WTC11 (cell line): Measurements from ENCODE around the gene TMEM239. TPM values are rescaled to one million over a fixed set of nuclear protein-coding genes. Genes with fewer than 3 reads are reported as not detected.

ENCODE experiments used
- ATAC-seq: fragments of 200-7000 bp; cut with Tn5 transposase; 2 replicates; pipeline ENCODE4 v1.10.0; 2021; ENCODE audit warnings: mild to moderate bottlenecking, moderate library complexity
- CTCF ChIA-PET: fragments of 300-600 bp; sonication (Branson Sonifier 250); formaldehyde crosslinking; loops from one replicate; lab custom pipeline; 2021; ENCODE audit warnings: antibody characterized with exemption; lab: Charles Lee
- POLR2A ChIA-PET: fragments of 350-600 bp; sonication (Branson Sonifier 250); formaldehyde crosslinking; loops from one replicate; lab custom pipeline; 2021; ENCODE audit warnings: antibody characterized with exemption; lab: Charles Lee
- DNase-seq: peaks from one replicate; pipeline ENCODE4 v3.0.0; 2021; ENCODE audit warnings: low spot score
- H3K27ac Mint-ChIP-seq: 2 replicates; pipeline ENCODE4 v1.8.0; 2021; ENCODE audit warnings: mixed read lengths
- H3K27me3 Mint-ChIP-seq: 2 replicates; pipeline ENCODE4 v1.8.0; 2021; ENCODE audit warnings: low read depth, mild to moderate bottlenecking, moderate library complexity, mixed read lengths
- H3K36me3 Mint-ChIP-seq: 2 replicates; pipeline ENCODE4 v1.8.0; 2021; ENCODE audit warnings: mixed read lengths
- H3K4me1 Mint-ChIP-seq: 2 replicates; pipeline ENCODE4 v1.8.0; 2022; ENCODE audit warnings: mixed read lengths
- H3K4me3 Mint-ChIP-seq: 2 replicates; pipeline ENCODE4 v1.8.0; 2021; ENCODE audit warnings: mild to moderate bottlenecking, moderate library complexity, mixed read lengths
- H3K9me3 Mint-ChIP-seq: 2 replicates; pipeline ENCODE4 v1.8.0; 2021; ENCODE audit warnings: mixed read lengths
- CREB1 ChIP-seq: sonication (generic); formaldehyde crosslinking; IDR thresholded peaks from 2 replicates; pipeline ENCODE4 v1.8.0; 2023; ENCODE audit warnings: mild to moderate bottlenecking, missing genetic modification reagents
- GABPB1 ChIP-seq: sonication (generic); formaldehyde crosslinking; IDR thresholded peaks from 2 replicates; pipeline ENCODE4 v1.8.1; 2023; ENCODE audit warnings: mild to moderate bottlenecking, missing genetic modification reagents
- GRHL2 ChIP-seq: fragments of 250-450 bp; sonication (Bioruptor Pico); IDR thresholded peaks from 2 replicates; pipeline ENCODE4 v1.8.0; 2022; ENCODE audit warnings: mild to moderate bottlenecking, moderate library complexity; ENCODE audit not compliant: insufficient replicate concordance, severe bottlenecking
- NFYB ChIP-seq: sonication (generic); formaldehyde crosslinking; conservative IDR thresholded peaks from 2 replicates; pipeline ENCODE4 v1.8.0; 2022; ENCODE audit warnings: low read depth, missing genetic modification reagents
- NR2C2 ChIP-seq: sonication (generic); formaldehyde crosslinking; IDR thresholded peaks from 2 replicates; pipeline ENCODE4 v1.8.0; 2022; ENCODE audit warnings: mild to moderate bottlenecking, missing genetic modification reagents
- SMAD3 ChIP-seq: sonication (generic); formaldehyde crosslinking; IDR thresholded peaks from 2 replicates; pipeline ENCODE4 v1.8.0; 2022; ENCODE audit warnings: missing genetic modification reagents, mild to moderate bottlenecking, borderline replicate concordance
- TEAD1 ChIP-seq: sonication (generic); formaldehyde crosslinking; IDR thresholded peaks from 2 replicates; pipeline ENCODE4 v1.8.0; 2022; ENCODE audit warnings: mild to moderate bottlenecking, missing genetic modification reagents
- TP53 ChIP-seq: sonication (generic); formaldehyde crosslinking; IDR thresholded peaks from 2 replicates; pipeline ENCODE4 v1.8.1; 2023; ENCODE audit warnings: mild to moderate bottlenecking, missing genetic modification reagents
- ZNF219 ChIP-seq: sonication (generic); formaldehyde crosslinking; IDR thresholded peaks from 2 replicates; pipeline ENCODE4 v1.8.0; 2023; ENCODE audit warnings: missing genetic modification reagents, mild to moderate bottlenecking, borderline replicate concordance
- ZNF232 ChIP-seq: sonication (generic); formaldehyde crosslinking; IDR thresholded peaks from 2 replicates; pipeline ENCODE4 v1.8.0; 2022; ENCODE audit warnings: mild to moderate bottlenecking, missing genetic modification reagents
- ZNF263 ChIP-seq: sonication (generic); formaldehyde crosslinking; IDR thresholded peaks from 2 replicates; pipeline ENCODE4 v1.8.1; 2022; ENCODE audit warnings: low read depth, mild to moderate bottlenecking, moderate library complexity, missing genetic modification reagents
- total RNA-seq: library from RNA; stranded (reverse); gene quantifications from 3 replicates; pipeline ENCODE4 v1.2.3, GENCODE V29; 2021
- TF ChIP-seq, protein P1 (sequence below): sonication (generic); formaldehyde crosslinking; IDR thresholded peaks from 2 replicates; pipeline ENCODE4 v1.8.0; 2023; ENCODE audit warnings: missing genetic modification reagents
- TF ChIP-seq, protein P2 (sequence below): sonication (generic); formaldehyde crosslinking; IDR thresholded peaks from 2 replicates; pipeline ENCODE4 v1.8.1; 2022; ENCODE audit warnings: missing genetic modification reagents, borderline replicate concordance
- TF ChIP-seq, protein P3 (sequence below): fragments of 200-600 bp; IDR thresholded peaks from 2 replicates; pipeline ENCODE4 v1.8.0; 2022; ENCODE audit warnings: antibody characterized with exemption
- TF ChIP-seq, protein P4 (sequence below): sonication (generic); formaldehyde crosslinking; IDR thresholded peaks from 2 replicates; pipeline ENCODE4 v1.8.1; 2023; ENCODE audit warnings: mild to moderate bottlenecking, moderate library complexity, missing genetic modification reagents
- TF ChIP-seq, protein P5 (sequence below): sonication (generic); formaldehyde crosslinking; IDR thresholded peaks from 2 replicates; pipeline ENCODE4 v1.8.1; 2023; ENCODE audit warnings: mild to moderate bottlenecking, missing genetic modification reagents
- TF ChIP-seq, protein P6 (sequence below): sonication (generic); formaldehyde crosslinking; IDR thresholded peaks from 2 replicates; pipeline ENCODE4 v1.8.1; 2023; ENCODE audit warnings: mild to moderate bottlenecking, missing genetic modification reagents

The TMEM239 gene
- total RNA-seq, 1 experiment from 2014 or later, result not detected

DNA sequence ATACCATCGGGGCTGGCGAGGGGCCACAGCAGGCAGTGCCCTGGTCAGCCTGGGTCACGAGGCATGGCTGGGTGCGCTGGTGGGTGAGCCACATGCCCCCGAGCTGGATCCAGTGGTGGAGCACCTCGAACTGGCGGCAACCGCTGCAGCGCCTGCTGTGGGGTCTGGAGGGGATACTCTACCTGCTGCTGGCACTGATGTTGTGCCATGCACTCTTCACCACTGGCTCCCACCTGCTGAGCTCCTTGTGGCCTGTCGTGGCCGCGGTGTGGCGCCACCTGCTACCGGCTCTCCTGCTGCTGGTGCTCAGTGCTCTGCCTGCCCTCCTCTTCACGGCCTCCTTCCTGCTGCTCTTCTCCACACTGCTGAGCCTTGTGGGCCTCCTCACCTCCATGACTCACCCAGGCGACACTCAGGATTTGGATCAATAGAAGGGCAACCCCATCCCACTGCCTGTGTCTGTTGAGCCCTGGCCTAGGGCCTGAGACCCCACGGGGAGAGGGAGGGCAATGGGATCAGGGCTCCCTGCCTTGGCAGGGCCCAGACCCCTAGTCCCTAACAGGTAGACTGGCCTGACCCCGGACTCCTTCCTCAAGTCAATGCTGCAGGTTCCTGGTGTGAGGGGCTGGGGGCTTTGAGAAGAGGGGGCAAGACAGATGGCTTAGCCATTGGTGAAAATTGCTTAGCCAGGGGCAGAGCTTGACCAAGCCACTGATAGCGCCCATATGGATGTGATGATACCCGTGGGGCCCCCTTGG lies 598 bp downstream of the TMEM239 start:
- ATAC-seq, result peak; percentile 18
- CTCF ChIA-PET, result interaction anchor here (0.6 to 1.7 kb wide), 16 partner anchors 10 to 1395 kb away, joined by 3 to 16 read pairs (median 4); partner anchors contain the start of genes CPXM1, PCED1A and VPS16
- no peak overlapping the region for H3K27ac Mint-ChIP-seq

DNA sequence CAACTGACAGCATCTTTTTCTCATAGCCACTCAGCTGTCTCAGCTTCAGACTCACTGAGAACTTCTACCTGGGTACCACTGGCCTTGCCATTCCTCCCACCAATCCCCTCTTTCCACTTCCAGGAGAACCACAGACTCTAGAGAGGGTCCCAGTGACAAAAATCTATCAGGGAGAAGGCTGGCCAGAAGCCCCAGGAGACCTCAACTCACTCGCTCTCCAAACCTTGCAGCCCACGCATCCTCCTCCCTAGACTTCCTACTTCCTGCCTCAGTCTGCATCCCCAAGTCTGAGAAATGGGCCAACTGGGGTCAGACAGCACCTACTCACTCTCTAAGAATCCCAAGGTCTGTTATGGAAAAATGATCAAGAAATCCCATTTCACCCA lies 1.2 kb downstream of the TMEM239 start:
- Mint-ChIP-seq H3K9me3 (peaks cover 8% of the 10 kb centered on the region), H3K4me1 (peaks cover 15% of the 10 kb centered on the region), H3K4me3 (no peak overlapping the region), H3K27me3 (peaks cover 60% of the 10 kb centered on the region), H3K36me3 (no peaks in the 10 kb centered on the region), H3K27ac (no peak overlapping the region)
- no peak for DNase-seq
- ATAC-seq, result no peak
- TF ChIP-seq ZNF219 (CRISPR knock-in tag) (no peak), NR2C2 (CRISPR knock-in tag) (no peak), CREB1 (CRISPR knock-in tag) (no peak), ZNF232 (CRISPR knock-in tag) (no peak), SMAD3 (no peak), NFYB (no peak)
- TF ChIP-seq, protein P1, sequence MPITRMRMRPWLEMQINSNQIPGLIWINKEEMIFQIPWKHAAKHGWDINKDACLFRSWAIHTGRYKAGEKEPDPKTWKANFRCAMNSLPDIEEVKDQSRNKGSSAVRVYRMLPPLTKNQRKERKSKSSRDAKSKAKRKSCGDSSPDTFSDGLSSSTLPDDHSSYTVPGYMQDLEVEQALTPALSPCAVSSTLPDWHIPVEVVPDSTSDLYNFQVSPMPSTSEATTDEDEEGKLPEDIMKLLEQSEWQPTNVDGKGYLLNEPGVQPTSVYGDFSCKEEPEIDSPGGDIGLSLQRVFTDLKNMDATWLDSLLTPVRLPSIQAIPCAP, result no peak
- TF ChIP-seq, protein P2, sequence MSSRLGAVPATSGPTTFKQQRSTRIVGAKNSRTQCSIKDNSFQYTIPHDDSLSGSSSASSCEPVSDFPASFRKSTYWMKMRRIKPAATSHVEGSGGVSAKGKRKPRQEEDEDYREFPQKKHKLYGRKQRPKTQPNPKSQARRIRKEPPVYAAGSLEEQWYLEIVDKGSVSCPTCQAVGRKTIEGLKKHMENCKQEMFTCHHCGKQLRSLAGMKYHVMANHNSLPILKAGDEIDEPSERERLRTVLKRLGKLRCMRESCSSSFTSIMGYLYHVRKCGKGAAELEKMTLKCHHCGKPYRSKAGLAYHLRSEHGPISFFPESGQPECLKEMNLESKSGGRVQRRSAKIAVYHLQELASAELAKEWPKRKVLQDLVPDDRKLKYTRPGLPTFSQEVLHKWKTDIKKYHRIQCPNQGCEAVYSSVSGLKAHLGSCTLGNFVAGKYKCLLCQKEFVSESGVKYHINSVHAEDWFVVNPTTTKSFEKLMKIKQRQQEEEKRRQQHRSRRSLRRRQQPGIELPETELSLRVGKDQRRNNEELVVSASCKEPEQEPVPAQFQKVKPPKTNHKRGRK (CRISPR knock-in tag), result no peak
- CTCF ChIA-PET, result interaction anchor here (1.5 to 1.7 kb wide), 3 partner anchors 23 to 61 kb away, joined by 3 to 16 read pairs (median 5); partner anchors contain the start of genes PCED1A and VPS16
- POLR2A ChIA-PET, result no interaction called here

More for the DNA sequence above, 598 bp downstream of the TMEM239 start:
- H3K36me3 Mint-ChIP-seq, result no peaks in the 10 kb centered on the region
- H3K4me1 Mint-ChIP-seq, result peaks cover 14% of the 10 kb centered on the region
- H3K27me3 Mint-ChIP-seq, result peaks cover 60% of the 10 kb centered on the region
- DNase-seq, result peak; percentile 56
- POLR2A ChIA-PET, result no interaction called here
- H3K9me3 Mint-ChIP-seq, result peaks cover 14% of the 10 kb centered on the region
- H3K4me3 Mint-ChIP-seq, result no peak overlapping the region
- TF ChIP-seq ZNF232 (CRISPR knock-in tag), result no peak
- TF ChIP-seq, protein P3, sequence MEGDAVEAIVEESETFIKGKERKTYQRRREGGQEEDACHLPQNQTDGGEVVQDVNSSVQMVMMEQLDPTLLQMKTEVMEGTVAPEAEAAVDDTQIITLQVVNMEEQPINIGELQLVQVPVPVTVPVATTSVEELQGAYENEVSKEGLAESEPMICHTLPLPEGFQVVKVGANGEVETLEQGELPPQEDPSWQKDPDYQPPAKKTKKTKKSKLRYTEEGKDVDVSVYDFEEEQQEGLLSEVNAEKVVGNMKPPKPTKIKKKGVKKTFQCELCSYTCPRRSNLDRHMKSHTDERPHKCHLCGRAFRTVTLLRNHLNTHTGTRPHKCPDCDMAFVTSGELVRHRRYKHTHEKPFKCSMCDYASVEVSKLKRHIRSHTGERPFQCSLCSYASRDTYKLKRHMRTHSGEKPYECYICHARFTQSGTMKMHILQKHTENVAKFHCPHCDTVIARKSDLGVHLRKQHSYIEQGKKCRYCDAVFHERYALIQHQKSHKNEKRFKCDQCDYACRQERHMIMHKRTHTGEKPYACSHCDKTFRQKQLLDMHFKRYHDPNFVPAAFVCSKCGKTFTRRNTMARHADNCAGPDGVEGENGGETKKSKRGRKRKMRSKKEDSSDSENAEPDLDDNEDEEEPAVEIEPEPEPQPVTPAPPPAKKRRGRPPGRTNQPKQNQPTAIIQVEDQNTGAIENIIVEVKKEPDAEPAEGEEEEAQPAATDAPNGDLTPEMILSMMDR, result peak; percentile 31; the same call in 1 of the 2 replicates
- TF ChIP-seq, all 79 proteins: peak for 1

DNA sequence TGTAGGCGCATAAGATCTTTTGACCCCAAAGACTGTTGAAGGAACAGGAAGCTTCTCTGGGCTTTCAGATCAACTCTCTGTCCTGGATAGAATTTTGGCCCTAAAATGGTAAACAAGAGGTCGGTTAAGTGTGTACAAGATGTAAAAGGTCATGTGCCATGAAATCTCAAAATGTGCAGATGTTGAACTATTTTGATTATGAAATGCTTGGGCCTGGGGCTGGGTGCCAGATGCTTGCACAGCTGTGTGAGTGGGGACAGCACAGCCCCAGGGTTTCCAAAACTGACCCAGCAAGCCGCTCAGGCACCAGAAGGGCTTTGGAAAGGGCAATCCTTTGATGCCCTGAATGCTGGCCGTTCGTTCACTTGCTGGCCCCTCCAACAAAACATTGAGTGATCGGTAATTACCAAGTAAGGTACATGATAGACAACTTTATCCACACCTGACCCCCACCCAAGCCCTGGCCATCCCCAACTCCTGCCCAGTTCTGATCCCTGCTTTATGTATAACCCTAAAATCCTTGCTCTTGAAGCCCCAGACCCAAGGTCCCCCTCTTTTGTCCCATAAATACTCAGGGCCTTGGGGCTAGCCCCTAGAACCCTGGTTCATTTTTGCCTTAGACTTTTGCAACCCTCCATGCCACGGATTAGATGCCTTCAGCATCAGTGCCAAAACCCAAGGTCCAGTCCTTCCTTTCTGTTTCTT lies 1.9 kb downstream of the TMEM239 start:
- Mint-ChIP-seq H3K4me1 (peaks cover 15% of the 10 kb centered on the region), H3K27ac (no peak overlapping the region), H3K27me3 (peaks cover 54% of the 10 kb centered on the region), H3K36me3 (no peaks in the 10 kb centered on the region), H3K4me3 (no peak overlapping the region), H3K9me3 (peaks cover 4% of the 10 kb centered on the region; the same call in 1 of the 2 replicates)
- ChIA-PET CTCF (interaction anchor here (1.7 kb wide), 1 partner anchor 34 kb away, joined by 16 read pairs; no protein-coding TSS in a partner anchor), POLR2A (no interaction called here)
- no peak for DNase-seq
- ATAC-seq, result no peak
- TF ChIP-seq GABPB1 (CRISPR knock-in tag) (no peak), CREB1 (CRISPR knock-in tag) (no peak), GRHL2 (no peak), TP53 (CRISPR knock-in tag) (no peak), TEAD1 (CRISPR knock-in tag) (no peak), ZNF263 (no peak)
- TF ChIP-seq, protein P4, sequence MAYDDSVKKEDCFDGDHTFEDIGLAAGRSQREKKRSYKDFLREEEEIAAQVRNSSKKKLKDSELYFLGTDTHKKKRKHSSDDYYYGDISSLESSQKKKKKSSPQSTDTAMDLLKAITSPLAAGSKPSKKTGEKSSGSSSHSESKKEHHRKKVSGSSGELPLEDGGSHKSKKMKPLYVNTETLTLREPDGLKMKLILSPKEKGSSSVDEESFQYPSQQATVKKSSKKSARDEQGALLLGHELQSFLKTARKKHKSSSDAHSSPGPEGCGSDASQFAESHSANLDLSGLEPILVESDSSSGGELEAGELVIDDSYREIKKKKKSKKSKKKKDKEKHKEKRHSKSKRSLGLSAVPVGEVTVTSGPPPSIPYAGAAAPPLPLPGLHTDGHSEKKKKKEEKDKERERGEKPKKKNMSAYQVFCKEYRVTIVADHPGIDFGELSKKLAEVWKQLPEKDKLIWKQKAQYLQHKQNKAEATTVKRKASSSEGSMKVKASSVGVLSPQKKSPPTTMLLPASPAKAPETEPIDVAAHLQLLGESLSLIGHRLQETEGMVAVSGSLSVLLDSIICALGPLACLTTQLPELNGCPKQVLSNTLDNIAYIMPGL (CRISPR knock-in tag), result no peak
- TF ChIP-seq, protein P5, sequence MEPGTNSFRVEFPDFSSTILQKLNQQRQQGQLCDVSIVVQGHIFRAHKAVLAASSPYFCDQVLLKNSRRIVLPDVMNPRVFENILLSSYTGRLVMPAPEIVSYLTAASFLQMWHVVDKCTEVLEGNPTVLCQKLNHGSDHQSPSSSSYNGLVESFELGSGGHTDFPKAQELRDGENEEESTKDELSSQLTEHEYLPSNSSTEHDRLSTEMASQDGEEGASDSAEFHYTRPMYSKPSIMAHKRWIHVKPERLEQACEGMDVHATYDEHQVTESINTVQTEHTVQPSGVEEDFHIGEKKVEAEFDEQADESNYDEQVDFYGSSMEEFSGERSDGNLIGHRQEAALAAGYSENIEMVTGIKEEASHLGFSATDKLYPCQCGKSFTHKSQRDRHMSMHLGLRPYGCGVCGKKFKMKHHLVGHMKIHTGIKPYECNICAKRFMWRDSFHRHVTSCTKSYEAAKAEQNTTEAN (CRISPR knock-in tag), result no peak
- TF ChIP-seq, protein P3, result no peak
- TF ChIP-seq, protein P6, sequence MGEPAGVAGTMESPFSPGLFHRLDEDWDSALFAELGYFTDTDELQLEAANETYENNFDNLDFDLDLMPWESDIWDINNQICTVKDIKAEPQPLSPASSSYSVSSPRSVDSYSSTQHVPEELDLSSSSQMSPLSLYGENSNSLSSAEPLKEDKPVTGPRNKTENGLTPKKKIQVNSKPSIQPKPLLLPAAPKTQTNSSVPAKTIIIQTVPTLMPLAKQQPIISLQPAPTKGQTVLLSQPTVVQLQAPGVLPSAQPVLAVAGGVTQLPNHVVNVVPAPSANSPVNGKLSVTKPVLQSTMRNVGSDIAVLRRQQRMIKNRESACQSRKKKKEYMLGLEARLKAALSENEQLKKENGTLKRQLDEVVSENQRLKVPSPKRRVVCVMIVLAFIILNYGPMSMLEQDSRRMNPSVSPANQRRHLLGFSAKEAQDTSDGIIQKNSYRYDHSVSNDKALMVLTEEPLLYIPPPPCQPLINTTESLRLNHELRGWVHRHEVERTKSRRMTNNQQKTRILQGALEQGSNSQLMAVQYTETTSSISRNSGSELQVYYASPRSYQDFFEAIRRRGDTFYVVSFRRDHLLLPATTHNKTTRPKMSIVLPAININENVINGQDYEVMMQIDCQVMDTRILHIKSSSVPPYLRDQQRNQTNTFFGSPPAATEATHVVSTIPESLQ, result no peak
